Measurements from ENCODE around the gene ITGAV.
"Not testable (repeated sequence)": the region's sequence is repeated elsewhere in the genome, so short reads cannot be mapped to it uniquely, and the experiment has no call there.

The ITGAV gene

GRCh38 chr2:186589612-186590349 is at the start of gene ITGAV:
ITGAV (plus strand) TSS chr2:186590056; CDS start chr2:186590339, 283 bp downstream.
- peak; percentile 89 for FAIRE-seq

GRCh38 chr2:186540941-186541340 is 48.9 kb upstream of the ITGAV start:
- DNase-seq (ENCODE audit: extremely low spot score, insufficient read length, low read depth): no peak
- FAIRE-seq: no peak

More at GRCh38 chr2:186589612-186590349, at the start of gene ITGAV:
- DNase-seq (ENCODE audit: extremely low spot score, insufficient read length, low read depth): peak; percentile 78

GRCh38 chr2:186542002-186542401 is 47.9 kb upstream of the ITGAV start:
- FAIRE-seq: no peak
- DNase-seq (ENCODE audit: extremely low spot score, insufficient read length, low read depth): no peak

GRCh38 chr2:186543561-186544131 is 46.2 kb upstream of the ITGAV start:
- no peak for FAIRE-seq
- DNase-seq (ENCODE audit: extremely low spot score, insufficient read length, low read depth): no peak

GRCh38 chr2:186544255-186544675 is 45.6 kb upstream of the ITGAV start:
- no peak for DNase-seq (ENCODE audit: extremely low spot score, insufficient read length, low read depth)
- no peak for FAIRE-seq

- no peak for FAIRE-seq
- no peak for DNase-seq (ENCODE audit: extremely low spot score, insufficient read length, low read depth)
Observed at GRCh38 chr2:186546846-186547245, 43.0 kb upstream of the ITGAV start.

GRCh38 chr2:186551323-186552050 is 38.4 kb upstream of the ITGAV start:
- DNase-seq (ENCODE audit: extremely low spot score, insufficient read length, low read depth) (no peak), FAIRE-seq (no peak)

- FAIRE-seq: no peak
- no peak for DNase-seq (ENCODE audit: extremely low spot score, insufficient read length, low read depth)
Observed at GRCh38 chr2:186554429-186554828, 35.4 kb upstream of the ITGAV start.

GRCh38 chr2:186554850-186555671 is 34.8 kb upstream of the ITGAV start:
- DNase-seq (ENCODE audit: extremely low spot score, insufficient read length, low read depth) (no peak), FAIRE-seq (no peak)

GRCh38 chr2:186558512-186559276 is 31.2 kb upstream of the ITGAV start:
- DNase-seq (ENCODE audit: extremely low spot score, insufficient read length, low read depth) (no peak), FAIRE-seq (no peak)

GRCh38 chr2:186559370-186559769 is 30.5 kb upstream of the ITGAV start:
- FAIRE-seq (no peak), DNase-seq (ENCODE audit: extremely low spot score, insufficient read length, low read depth) (no peak)

- FAIRE-seq: peak; percentile 71
- no peak for DNase-seq (ENCODE audit: extremely low spot score, insufficient read length, low read depth)
Observed at GRCh38 chr2:186559848-186560247, 30.0 kb upstream of the ITGAV start.

- FAIRE-seq (no peak), DNase-seq (ENCODE audit: extremely low spot score, insufficient read length, low read depth) (no peak)
Observed at GRCh38 chr2:186560254-186560653, 29.6 kb upstream of the ITGAV start.

GRCh38 chr2:186561467-186562208 is 28.2 kb upstream of the ITGAV start:
- no peak for DNase-seq (ENCODE audit: extremely low spot score, insufficient read length, low read depth)
- no peak for FAIRE-seq

- FAIRE-seq: no peak
- DNase-seq (ENCODE audit: extremely low spot score, insufficient read length, low read depth): no peak
Observed at GRCh38 chr2:186562209-186562578, 27.7 kb upstream of the ITGAV start.

GRCh38 chr2:186568600-186568999 is 21.3 kb upstream of the ITGAV start:
- not testable (repeated sequence) for DNase-seq (ENCODE audit: extremely low spot score, insufficient read length, low read depth); FAIRE-seq

GRCh38 chr2:186569127-186569526 is 20.7 kb upstream of the ITGAV start:
- FAIRE-seq; DNase-seq (ENCODE audit: extremely low spot score, insufficient read length, low read depth): not testable (repeated sequence)

- FAIRE-seq: no peak
- no peak for DNase-seq (ENCODE audit: extremely low spot score, insufficient read length, low read depth)
Observed at GRCh38 chr2:186569897-186570296, 20.0 kb upstream of the ITGAV start.

GRCh38 chr2:186570604-186571003 is 19.3 kb upstream of the ITGAV start:
- FAIRE-seq (no peak), DNase-seq (ENCODE audit: extremely low spot score, insufficient read length, low read depth) (no peak)

Measured in GM18507 (cell line).